Thoracic aorta endothelial cell (primary cell): ENCODE results near the gene ACSL4. TPM values are rescaled to one million over a fixed set of nuclear protein-coding genes. Genes with fewer than 3 reads are reported as not detected.

ENCODE experiments used
- small RNA-seq: library from RNA; depleted of rRNA; stranded (forward); fragments of <200 nt; gene quantifications from one replicate; pipeline ENCODE3, GENCODE V24; 2012
- total RNA-seq: library from RNA; depleted of rRNA; stranded (reverse); fragments of >200 nt; gene quantifications from 2 replicates; pipeline ENCODE4 v1.2.3, GENCODE V29; 2012

The ACSL4 gene
- 176 and 206 TPM in 2 replicates for total RNA-seq

DNA sequence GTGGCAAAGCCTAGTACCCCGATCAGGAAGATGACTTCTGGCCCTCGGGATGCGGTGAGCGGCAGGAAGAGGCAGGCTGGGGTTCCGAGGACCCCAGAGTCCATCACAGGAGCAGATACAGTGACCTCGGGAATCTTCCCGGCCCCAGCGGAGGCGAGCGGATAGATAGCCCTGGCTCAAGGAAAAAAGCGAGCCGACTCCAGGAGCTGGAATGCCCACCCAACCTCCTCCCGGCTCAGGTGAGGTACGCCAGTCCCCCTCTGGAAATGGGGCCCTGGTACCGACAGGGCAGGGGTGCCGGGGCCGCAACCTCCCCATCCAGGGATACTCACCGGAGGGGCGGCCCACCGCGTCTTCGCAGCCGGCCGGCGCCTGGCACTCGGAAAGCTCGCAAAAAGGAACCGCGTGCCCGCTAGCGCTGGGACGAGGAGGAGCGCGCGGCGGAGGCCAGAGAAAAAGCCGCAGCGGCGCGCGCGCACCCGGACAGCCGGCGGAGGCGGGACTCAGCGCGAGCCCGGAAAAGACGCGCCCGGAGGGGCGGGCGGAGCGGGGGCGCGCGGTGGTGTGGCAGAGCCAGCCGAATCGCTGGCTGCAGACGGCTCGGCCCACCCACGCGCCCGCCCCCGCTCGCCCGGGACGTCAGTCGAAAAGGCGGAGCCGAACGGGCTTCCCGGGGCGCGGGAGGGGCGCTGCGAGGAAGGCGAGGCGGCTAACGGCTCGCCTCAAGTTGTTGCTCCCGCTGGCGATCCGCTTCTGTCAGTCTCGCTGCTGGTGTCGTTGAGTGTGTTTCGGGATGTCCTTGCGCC lies at the start of gene ACSL4:
Gene ACSL4 (minus strand): TSS at position 451 of the 806 bp plus-strand sequence. CDS start 49,894 bp downstream, outside the sequence.

GRCh38 chrX:109624641-109625616 lies 108.1 kb downstream of the ACSL4 start, which contains the start of gene KCNE5:
Gene KCNE5 (minus strand): TSS chrX:109625172. CDS start chrX:109625020, 152 bp downstream.

Small RNA genes lying within 50 kb of the gene (small RNA-seq; reads per million reads assigned to genes)
- gene AL118496.2, result not detected
- gene RF00019, result not detected

Other genes starting within 250 kb of the ACSL4 start
- 7.3 and 11.3 TPM in 2 replicates for gene NXT2, start 196.4 kb downstream of the ACSL4 start, total RNA-seq
- gene KCNE5, start 108.1 kb downstream of the ACSL4 start, total RNA-seq, result 0.27 and 0.36 TPM in 2 replicates